Measurements from ENCODE around the gene C1QTNF1. TPM values are rescaled to one million over a fixed set of nuclear protein-coding genes. Genes with fewer than 3 reads are reported as not detected.

Gene C1QTNF1
- total RNA-seq, 2 donors from 2014 or later = 10.4 to 12.1 TPM

GRCh38 chr17:78977997-78978973 is 45.7 kb upstream of the C1QTNF1 start:
- Histone ChIP-seq H3K9me3 (no peaks in the 10 kb centered on the region), H3K4me3 (peak overlapping the region; percentile 45), H3K36me3 (no peaks in the 10 kb centered on the region), H3K27ac (peak overlapping the region; percentile 76), H3K9ac (ENCODE audit: low read depth in 2 of 2, low read length in 2 of 2) (peak overlapping the region; percentile 66 to 83), H3K27me3 (no peaks in the 10 kb centered on the region), H3K4me1 (peaks cover 20% of the 10 kb centered on the region)
- no peak for DNase-seq
- intact Hi-C loops (cut with DNase I) = no loop called here
- TF ChIP-seq, protein P1, sequence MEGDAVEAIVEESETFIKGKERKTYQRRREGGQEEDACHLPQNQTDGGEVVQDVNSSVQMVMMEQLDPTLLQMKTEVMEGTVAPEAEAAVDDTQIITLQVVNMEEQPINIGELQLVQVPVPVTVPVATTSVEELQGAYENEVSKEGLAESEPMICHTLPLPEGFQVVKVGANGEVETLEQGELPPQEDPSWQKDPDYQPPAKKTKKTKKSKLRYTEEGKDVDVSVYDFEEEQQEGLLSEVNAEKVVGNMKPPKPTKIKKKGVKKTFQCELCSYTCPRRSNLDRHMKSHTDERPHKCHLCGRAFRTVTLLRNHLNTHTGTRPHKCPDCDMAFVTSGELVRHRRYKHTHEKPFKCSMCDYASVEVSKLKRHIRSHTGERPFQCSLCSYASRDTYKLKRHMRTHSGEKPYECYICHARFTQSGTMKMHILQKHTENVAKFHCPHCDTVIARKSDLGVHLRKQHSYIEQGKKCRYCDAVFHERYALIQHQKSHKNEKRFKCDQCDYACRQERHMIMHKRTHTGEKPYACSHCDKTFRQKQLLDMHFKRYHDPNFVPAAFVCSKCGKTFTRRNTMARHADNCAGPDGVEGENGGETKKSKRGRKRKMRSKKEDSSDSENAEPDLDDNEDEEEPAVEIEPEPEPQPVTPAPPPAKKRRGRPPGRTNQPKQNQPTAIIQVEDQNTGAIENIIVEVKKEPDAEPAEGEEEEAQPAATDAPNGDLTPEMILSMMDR (IDR thresholded peaks at IDR 0.05) = no peak

DNA sequence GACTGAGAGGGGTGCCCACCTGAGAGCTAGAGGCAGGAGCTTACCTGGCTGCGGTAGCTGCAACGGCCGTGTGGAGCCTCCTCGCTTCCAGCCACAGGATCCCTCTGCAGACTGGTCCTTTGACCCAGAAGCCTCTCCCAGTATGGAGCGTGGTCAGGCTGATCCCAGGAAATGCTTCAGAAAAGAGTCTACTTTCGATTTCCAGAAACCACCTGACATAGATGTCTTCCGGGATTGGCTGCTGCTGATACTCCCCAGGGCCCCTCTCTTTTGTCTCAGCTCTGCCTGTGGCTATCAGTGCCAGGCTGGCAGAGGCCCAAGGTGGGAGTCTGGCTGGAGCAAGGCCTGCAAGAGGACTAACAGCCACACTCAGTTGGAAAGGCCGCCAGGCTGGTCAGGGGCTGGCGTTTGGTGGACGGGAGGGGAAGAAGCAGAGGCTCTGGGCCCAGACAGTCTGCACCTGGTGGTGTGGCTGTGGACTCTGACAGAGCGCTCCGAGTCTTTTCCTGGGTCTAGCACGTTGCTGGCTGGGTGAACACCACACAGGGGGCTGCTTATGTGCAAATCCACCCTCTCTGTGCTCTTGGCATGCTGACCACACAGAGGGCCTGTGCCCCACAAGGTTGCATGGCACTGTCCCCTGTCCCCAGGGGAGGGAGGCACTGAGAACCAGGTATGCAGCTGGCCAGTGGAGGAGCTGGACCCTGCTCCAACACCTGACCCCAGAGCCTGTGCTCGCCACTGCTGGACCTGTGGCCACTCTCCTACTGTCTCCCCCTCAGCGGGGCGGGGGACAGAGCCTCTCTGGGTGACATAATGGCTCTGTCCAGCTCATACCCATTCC is 44.0 kb upstream of the C1QTNF1 start, which contains the start of gene LGALS3BP:
TSS of gene LGALS3BP (minus strand) at position 144 of the 844 bp plus-strand sequence. CDS start 2,732 bp downstream, outside the sequence.
- peak within 1 kb of the TSS; percentile 66 to 83 for H3K9ac ChIP-seq (ENCODE audit: low read depth in 2 of 2, low read length in 2 of 2)
- no peaks in the 10 kb centered on the region for H3K9me3 ChIP-seq
- peak within 1 kb of the TSS; percentile 45 for H3K4me3 ChIP-seq
- intact Hi-C loops (cut with DNase I) = no loop called here
- DNase-seq = peak; percentile 91
- TF ChIP-seq, protein P1 (IDR thresholded peaks at IDR 0.05) = no peak
- peak within 1 kb of the TSS; percentile 76 for H3K27ac ChIP-seq
- H3K36me3 ChIP-seq = no peaks in the 10 kb centered on the region
- peaks cover 20% of the 10 kb centered on the region for H3K4me1 ChIP-seq
- no peaks in the 10 kb centered on the region for H3K27me3 ChIP-seq

DNA sequence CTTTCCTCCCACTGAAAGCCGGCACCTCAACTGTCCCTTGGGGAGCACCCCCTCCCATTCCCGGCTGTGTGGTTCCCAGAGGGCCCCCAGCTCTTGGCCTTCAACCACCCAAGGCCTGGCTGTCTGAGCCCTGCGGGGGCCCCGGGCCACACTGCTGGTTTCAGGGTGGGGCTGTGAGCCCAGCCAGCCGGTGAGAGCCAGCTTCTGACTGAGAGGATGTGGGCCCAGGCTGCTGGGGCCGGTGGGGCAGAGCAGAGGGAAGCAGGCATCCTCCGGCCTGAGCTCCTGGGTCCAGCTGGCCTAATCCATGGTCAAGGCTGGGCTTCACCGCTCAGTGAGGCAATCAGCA is 43.4 kb upstream of the C1QTNF1 start:
- TF ChIP-seq, protein P1 (IDR thresholded peaks at IDR 0.05) = no peak
- H3K27ac ChIP-seq = peak overlapping the region; percentile 76
- H3K4me1 ChIP-seq = peaks cover 20% of the 10 kb centered on the region
- no peaks in the 10 kb centered on the region for H3K27me3 ChIP-seq
- no peak overlapping the region for H3K4me3 ChIP-seq
- H3K36me3 ChIP-seq = no peaks in the 10 kb centered on the region
- DNase-seq = no peak
- intact Hi-C loops (cut with DNase I) = no loop called here
- peak overlapping the region; percentile 62 to 83 for H3K9ac ChIP-seq (ENCODE audit: low read depth in 2 of 2, low read length in 2 of 2)
- H3K9me3 ChIP-seq = no peaks in the 10 kb centered on the region

- no peaks in the 10 kb centered on the region for H3K27me3 ChIP-seq
- DNase-seq = no peak
- TF ChIP-seq, protein P1 (IDR thresholded peaks at IDR 0.05) = no peak
- no peak overlapping the region for H3K27ac ChIP-seq
- H3K4me3 ChIP-seq = no peak overlapping the region
- H3K36me3 ChIP-seq = no peaks in the 10 kb centered on the region
- H3K9me3 ChIP-seq = no peaks in the 10 kb centered on the region
- no peak overlapping the region for H3K9ac ChIP-seq (ENCODE audit: low read depth in 2 of 2, low read length in 2 of 2)
- intact Hi-C loops (cut with DNase I) = no loop called here
- H3K4me1 ChIP-seq = peaks cover 14% of the 10 kb centered on the region
Measured at GRCh38 chr17:78981010-78981888, 42.7 kb upstream of the C1QTNF1 start.
